Trophoblast cell (in vitro differentiated cells and primary cell): ENCODE results near the gene IL6.

Experiments
- DNase-seq, 2 donors: peaks; one replicate each; pipeline ENCODE4 v3.0.0-alpha.2; 2016
- H2AFZ ChIP-seq: 2 replicates; pipeline ENCODE4 v1.6.1; 2013; ENCODE audit warnings: low read length, moderate library complexity, mild to moderate bottlenecking; ENCODE audit not compliant: insufficient read depth, poor library complexity
- H2AK5ac ChIP-seq: 2 replicates; pipeline ENCODE4 v1.6.1; 2013; ENCODE audit warnings: mild to moderate bottlenecking, low read length
- H2BK120ac ChIP-seq: 2 replicates; pipeline ENCODE4 v1.6.1; 2013; ENCODE audit warnings: low read length, mild to moderate bottlenecking, moderate library complexity; ENCODE audit not compliant: insufficient read depth, poor library complexity
- H2BK12ac ChIP-seq: 2 replicates; pipeline ENCODE4 v1.6.1; 2013; ENCODE audit warnings: mild to moderate bottlenecking, low read length, moderate library complexity
- H2BK5ac ChIP-seq: 2 replicates; pipeline ENCODE4 v1.6.1; 2013; ENCODE audit warnings: low read length, low read depth, moderate library complexity, mild to moderate bottlenecking; ENCODE audit not compliant: poor library complexity
- H3K14ac ChIP-seq: 2 replicates; pipeline ENCODE4 v1.6.1; 2013; ENCODE audit warnings: mild to moderate bottlenecking, low read length
- H3K18ac ChIP-seq: 2 replicates; pipeline ENCODE4 v1.6.1; 2013; ENCODE audit warnings: mild to moderate bottlenecking, low read length
- H3K23ac ChIP-seq: 2 replicates; pipeline ENCODE4 v1.6.1; 2013; ENCODE audit warnings: low read length
- H3K27ac ChIP-seq: 2 replicates; pipeline ENCODE4 v1.5.1; 2013; ENCODE audit warnings: low read depth, mild to moderate bottlenecking, inconsistent platforms, low read length, moderate library complexity
- H3K27me3 ChIP-seq: 2 replicates; pipeline ENCODE4 v1.6.1; 2013; ENCODE audit warnings: inconsistent platforms, mild to moderate bottlenecking, low read length, moderate library complexity; ENCODE audit not compliant: insufficient read depth
- H3K36me3 ChIP-seq, 2 experiments: 1 replicate in 1 of 2; 2 replicates in 1 of 2; pipeline ENCODE4 v1.6.1; 2013; ENCODE audit warnings: low read length in 2 of 2, mild to moderate bottlenecking in 2 of 2, moderate library complexity in 1 of 2; ENCODE audit not compliant: insufficient read depth in 2 of 2, control insufficient read depth in 1 of 2
- H3K4ac ChIP-seq: 2 replicates; pipeline ENCODE4 v1.6.1; 2013; ENCODE audit warnings: low read depth, mild to moderate bottlenecking, low read length, moderate library complexity
- H3K4me1 ChIP-seq, 2 experiments: 1 replicate in 1 of 2; 2 replicates in 1 of 2; pipeline ENCODE4 v1.6.1; 2013; ENCODE audit warnings: low read length in 2 of 2, mild to moderate bottlenecking in 2 of 2, moderate library complexity in 1 of 2; ENCODE audit not compliant: insufficient read depth in 2 of 2, control insufficient read depth in 1 of 2
- H3K4me2 ChIP-seq: 2 replicates; pipeline ENCODE4 v1.6.1; 2013; ENCODE audit warnings: inconsistent platforms, mild to moderate bottlenecking, low read length, moderate library complexity
- H3K4me3 ChIP-seq: 2 replicates; pipeline ENCODE4 v1.5.1; 2013; ENCODE audit warnings: mild to moderate bottlenecking, low read depth, low read length, inconsistent platforms
- H3K79me1 ChIP-seq: one replicate; pipeline ENCODE4 v1.6.1; 2013; ENCODE audit warnings: low read length
- H3K79me2 ChIP-seq: 2 replicates; pipeline ENCODE4 v1.6.1; 2013; ENCODE audit warnings: low read length, mild to moderate bottlenecking; ENCODE audit not compliant: control insufficient read depth, insufficient read depth, poor library complexity
- H3K9ac ChIP-seq: 2 replicates; pipeline ENCODE4 v1.6.1; 2013; ENCODE audit warnings: mild to moderate bottlenecking, low read length
- H3K9me3 ChIP-seq: 2 replicates; pipeline ENCODE4 v1.6.1; 2013; ENCODE audit warnings: low read depth, mild to moderate bottlenecking, control low read depth, inconsistent platforms, low read length; ENCODE audit not compliant: insufficient read depth
- H4K12ac ChIP-seq: 2 replicates; pipeline ENCODE4 v1.6.1; 2013; ENCODE audit warnings: low read depth, mild to moderate bottlenecking, low read length, moderate library complexity
- H4K8ac ChIP-seq: 2 replicates; pipeline ENCODE4 v1.6.1; 2013; ENCODE audit warnings: low read depth, mild to moderate bottlenecking, low read length, moderate library complexity
- H4K91ac ChIP-seq: one replicate; pipeline ENCODE4 v1.6.1; 2013; ENCODE audit warnings: low read depth, mild to moderate bottlenecking, low read length, moderate library complexity
- WGBS: extraction: QIAGEN DNeasy Blood & Tissue Kit; methylation state at CpG from one replicate; pipeline ENCODE4 v1.1.7; 2013; ENCODE audit warnings: missing lambda C conversion rate; ENCODE audit not compliant: insufficient read length, insufficient coverage; ENCODE audit errors: extremely low coverage; 5-methylcytosine and 5-hydroxymethylcytosine counted together

Gene IL6

GRCh38 chr7:22718911-22719420, 8.0 kb upstream of the IL6 start:
- H2BK120ac ChIP-seq = no peak overlapping the region
- H3K18ac ChIP-seq = no peak overlapping the region
- no peak overlapping the region for H3K27ac ChIP-seq
- H2AK5ac ChIP-seq = no peak overlapping the region
- H3K4me1 ChIP-seq = peaks cover 2 to 9% of the 10 kb centered on the region in 2 experiments
- DNase-seq = no peak
- no peak overlapping the region for H3K4ac ChIP-seq
- H4K12ac ChIP-seq = no peak overlapping the region
- no peak overlapping the region for H2BK5ac ChIP-seq
- no peaks in the 10 kb centered on the region for H3K79me2 ChIP-seq
- H3K23ac ChIP-seq = no peak overlapping the region
- no peak overlapping the region for H3K9ac ChIP-seq
- no peak overlapping the region for H4K91ac ChIP-seq
- H3K36me3 ChIP-seq = no peaks in the 10 kb centered on the region
- H3K4me2 ChIP-seq = no peak overlapping the region
- no peak overlapping the region for H3K14ac ChIP-seq
- H3K27me3 ChIP-seq = no peaks in the 10 kb centered on the region
- no peak overlapping the region for H2BK12ac ChIP-seq
- H2AFZ ChIP-seq = no peak overlapping the region
- no peaks in the 10 kb centered on the region for H3K9me3 ChIP-seq
- H4K8ac ChIP-seq = no peak overlapping the region
- H3K4me3 ChIP-seq = no peak overlapping the region
- H3K79me1 ChIP-seq = no peaks in the 10 kb centered on the region
- WGBS = no CpG with 5 or more reads among the region's 1 CpG

GRCh38 chr7:22720791-22721786, 5.9 kb upstream of the IL6 start:
- peak overlapping the region; percentile 30 for H4K8ac ChIP-seq
- peaks cover 6 to 14% of the 10 kb centered on the region in 2 experiments for H3K4me1 ChIP-seq
- H3K79me2 ChIP-seq = no peaks in the 10 kb centered on the region
- H3K27ac ChIP-seq = no peak overlapping the region
- no peak overlapping the region for H2AK5ac ChIP-seq
- H3K27me3 ChIP-seq = no peaks in the 10 kb centered on the region
- no peak overlapping the region for H2BK12ac ChIP-seq
- peaks cover 1% of the 10 kb centered on the region for H3K79me1 ChIP-seq
- H3K36me3 ChIP-seq = no peaks in the 10 kb centered on the region
- peak overlapping the region; percentile 26 for H4K91ac ChIP-seq
- H3K23ac ChIP-seq = no peak overlapping the region
- no peak overlapping the region for H2BK120ac ChIP-seq
- no peak overlapping the region for H2AFZ ChIP-seq
- no peak overlapping the region for H3K14ac ChIP-seq
- WGBS = no CpG with 5 or more reads among the region's 3 CpGs
- DNase-seq = no peak
- H3K4me3 ChIP-seq = no peak overlapping the region
- no peaks in the 10 kb centered on the region for H3K9me3 ChIP-seq
- H3K4me2 ChIP-seq = no peak overlapping the region
- no peak overlapping the region for H4K12ac ChIP-seq
- H3K4ac ChIP-seq = no peak overlapping the region
- no peak overlapping the region for H3K9ac ChIP-seq
- no peak overlapping the region for H3K18ac ChIP-seq
- H2BK5ac ChIP-seq = no peak overlapping the region

- Histone ChIP-seq H3K14ac (no peak overlapping the region), H3K23ac (no peak overlapping the region), H2BK5ac (no peak overlapping the region), H3K4me2 (no peak overlapping the region), H2AK5ac (no peak overlapping the region), H3K4me3 (no peak overlapping the region), H3K36me3 (no peaks in the 10 kb centered on the region), H3K27ac (no peak overlapping the region), H4K12ac (no peak overlapping the region), H3K9ac (no peak overlapping the region), H3K79me1 (peaks cover 10% of the 10 kb centered on the region), H3K79me2 (peaks cover 6% of the 10 kb centered on the region), H3K9me3 (no peaks in the 10 kb centered on the region), H4K8ac (no peak overlapping the region), H2BK120ac (no peak overlapping the region), H3K4ac (no peak overlapping the region), H4K91ac (no peak overlapping the region), H3K18ac (no peak overlapping the region), H3K27me3 (no peaks in the 10 kb centered on the region), H2BK12ac (no peak overlapping the region), H2AFZ (no peak overlapping the region), H3K4me1 (peaks cover 16 to 25% of the 10 kb centered on the region in 2 experiments)
- WGBS = no CpG with 5 or more reads among the region's 6 CpGs
- DNase-seq = no peak
Observed at GRCh38 chr7:22722536-22723180, 4.3 kb upstream of the IL6 start.

GRCh38 chr7:22723181-22723601, 3.8 kb upstream of the IL6 start:
- WGBS = no CpG with 5 or more reads among the region's 2 CpGs

More at GRCh38 chr7:22723181-22723601, 3.8 kb upstream of the IL6 start:
- Histone ChIP-seq H3K4me3 (no peak overlapping the region), H3K27ac (no peak overlapping the region), H3K14ac (no peak overlapping the region), H3K27me3 (no peaks in the 10 kb centered on the region), H2BK12ac (no peak overlapping the region), H4K12ac (no peak overlapping the region), H3K18ac (no peak overlapping the region), H3K4me1 (peaks cover 17 to 25% of the 10 kb centered on the region in 2 experiments), H3K79me2 (peaks cover 6% of the 10 kb centered on the region), H3K9ac (no peak overlapping the region), H3K36me3 (no peaks in the 10 kb centered on the region), H2BK120ac (no peak overlapping the region), H4K8ac (no peak overlapping the region), H3K23ac (no peak overlapping the region), H3K9me3 (no peaks in the 10 kb centered on the region), H2AFZ (no peak overlapping the region), H2AK5ac (no peak overlapping the region), H3K79me1 (peaks cover 11% of the 10 kb centered on the region), H3K4me2 (no peak overlapping the region), H4K91ac (no peak overlapping the region), H2BK5ac (no peak overlapping the region), H3K4ac (no peak overlapping the region)
- no peak for DNase-seq
